ENCODE data around the gene LRRFIP1. TPM values are rescaled to one million over a fixed set of nuclear protein-coding genes. Genes with fewer than 3 reads are reported as not detected.

The LRRFIP1 gene
- polyA plus RNA-seq, 1 of the 3 experiments (the other 2 are of a cell fraction) = 47.3 TPM

GRCh38 chr2:237593036-237593435 is 34.4 kb upstream of the LRRFIP1 start:
- 88% methylated on average over 8 of the region's 10 CpGs for WGBS (ENCODE audit: low lambda C conversion rate)
- DNase-seq = no peak

GRCh38 chr2:237593596-237594320 is 33.6 kb upstream of the LRRFIP1 start:
- 92% methylated on average over 11 of the region's 17 CpGs for WGBS (ENCODE audit: low lambda C conversion rate)
- POLR2A ChIA-PET = no interaction called here
- H4K20me1 ChIP-seq (ENCODE audit: insufficient read depth) = no peaks in the 10 kb centered on the region

More at GRCh38 chr2:237593036-237593435, 34.4 kb upstream of the LRRFIP1 start:
- Histone ChIP-seq H3K9me2 (no peaks in the 10 kb centered on the region), H3K4me3 (ENCODE audit: low read depth in 2 of 2, low read length in 1 of 2) (no peak overlapping the region), H2AFZ (ENCODE audit: low read depth) (no peak overlapping the region), H3K9ac (no peak overlapping the region), H3K27me3 (ENCODE audit: insufficient read depth) (no peaks in the 10 kb centered on the region), H3K9me3 (no peaks in the 10 kb centered on the region), H3F3A (replicated peaks; ENCODE audit: insufficient read depth) (peaks cover 3% of the 10 kb centered on the region), H3K4me2 (no peak overlapping the region), H3K4me1 (ENCODE audit: control insufficient read depth in 1 of 2, insufficient read depth in 2 of 2, low read depth in 1 of 2, low read length in 1 of 2) (peaks cover 0 to 8% of the 10 kb centered on the region in 2 experiments; a peak in 1 of 4 replicates), H4K20me1 (ENCODE audit: insufficient read depth) (no peaks in the 10 kb centered on the region), H3K79me2 (ENCODE audit: insufficient read depth) (no peaks in the 10 kb centered on the region), H3K27ac (ENCODE audit: low read depth in 2 of 2, low read length in 1 of 2) (no peak overlapping the region), H3K36me3 (replicated peaks in 1 of 2; ENCODE audit: control insufficient read depth in 1 of 2, insufficient read depth in 2 of 2, low read length in 1 of 2) (no peaks in the 10 kb centered on the region)
- ChIA-PET CTCF (interaction anchor here (0.8 to 3.0 kb wide), 4 partner anchors 9 to 80 kb away, joined by 3 to 14 read pairs (median 6); no protein-coding TSS in a partner anchor), POLR2A (no interaction called here)
- TF ChIP-seq MEF2A (IDR thresholded peaks at IDR 0.05; ENCODE audit: borderline replicate concordance, low read depth) = no peak

More at GRCh38 chr2:237593596-237594320, 33.6 kb upstream of the LRRFIP1 start:
- H3K9ac ChIP-seq = no peak overlapping the region
- no peaks in the 10 kb centered on the region for H3K27me3 ChIP-seq (ENCODE audit: insufficient read depth)
- no peaks in the 10 kb centered on the region for H3K9me2 ChIP-seq
- DNase-seq = no peak
- H3K79me2 ChIP-seq (ENCODE audit: insufficient read depth) = no peaks in the 10 kb centered on the region
- peaks cover 0 to 8% of the 10 kb centered on the region in 2 experiments; a peak in 1 of 4 replicates for H3K4me1 ChIP-seq (ENCODE audit: control insufficient read depth in 1 of 2, insufficient read depth in 2 of 2, low read depth in 1 of 2, low read length in 1 of 2)
- TF ChIP-seq GATA2 (CRISPR knock-in tag; IDR thresholded peaks at IDR 0.05) (no peak), ZBTB33 (IDR thresholded peaks at IDR 0.05; ENCODE audit: borderline replicate concordance, low read depth) (no peak), USF1 (IDR thresholded peaks at IDR 0.05; ENCODE audit: borderline replicate concordance, low read depth) (no peak), FOXM1 (IDR thresholded peaks at IDR 0.05; ENCODE audit: low read depth) (no peak), RCOR1 (IDR thresholded peaks at IDR 0.05; ENCODE audit: low read length) (no peak), JUND (IDR thresholded peaks at IDR 0.05) (no peak), SMC3 (IDR thresholded peaks at IDR 0.05; ENCODE audit: low read depth, low read length) (no peak), EP300 (IDR thresholded peaks at IDR 0.05; ENCODE audit: borderline replicate concordance in 1 of 2, low read depth in 1 of 2, low read length in 1 of 2) (no peak), FOXJ3 (CRISPR knock-in tag; IDR thresholded peaks at IDR 0.05) (no peak), EZH2phosphoT487 (IDR thresholded peaks at IDR 0.05; ENCODE audit: borderline replicate concordance, low read depth) (no peak), CHD2 (IDR thresholded peaks at IDR 0.05; ENCODE audit: low read length, partially characterized antibody) (no peak), SIN3A (IDR thresholded peaks at IDR 0.05; ENCODE audit: borderline replicate concordance, low read depth, low read length) (no peak), ELF1 (IDR thresholded peaks at IDR 0.05) (no peak), IRF3 (IDR thresholded peaks at IDR 0.05; ENCODE audit: low read depth, low read length) (no peak), MAX (IDR thresholded peaks at IDR 0.05; ENCODE audit: low read depth) (no peak), TEAD4 (IDR thresholded peaks at IDR 0.05; ENCODE audit: borderline replicate concordance, insufficient read depth) (no peak), GABPA (IDR thresholded peaks at IDR 0.05; ENCODE audit: low read depth) (no peak), POLR2AphosphoS5 (IDR thresholded peaks at IDR 0.05; ENCODE audit: low read depth, low read length) (no peak)
- peaks cover 3% of the 10 kb centered on the region for H3F3A ChIP-seq (replicated peaks; ENCODE audit: insufficient read depth)
- CTCF ChIA-PET = interaction anchor here (1.0 to 3.0 kb wide), 2 partner anchors 22 to 81 kb away, joined by 3 to 14 read pairs; no protein-coding TSS in a partner anchor
- H3K4me2 ChIP-seq = no peak overlapping the region
- no peak overlapping the region for H3K27ac ChIP-seq (ENCODE audit: low read depth in 2 of 2, low read length in 1 of 2)
- no peaks in the 10 kb centered on the region for H3K9me3 ChIP-seq
- H3K36me3 ChIP-seq (replicated peaks in 1 of 2; ENCODE audit: control insufficient read depth in 1 of 2, insufficient read depth in 2 of 2, low read length in 1 of 2) = no peaks in the 10 kb centered on the region
- H3K4me3 ChIP-seq (ENCODE audit: low read depth in 2 of 2, low read length in 1 of 2) = no peak overlapping the region
- no peak overlapping the region for H2AFZ ChIP-seq (ENCODE audit: low read depth)

Data from SK-N-SH (cell line).